ENCODE measurements around the gene FBXO22. TPM values are rescaled to one million over a fixed set of nuclear protein-coding genes. Genes with fewer than 3 reads are reported as not detected.

Gene FBXO22
- total RNA-seq, 1 donor from 2014 or later = 33.9 TPM

GRCh38 chr15:75945953-75946352, 42.3 kb downstream of the FBXO22 start:
- no peak overlapping the region for H3K4me3 Mint-ChIP-seq (ENCODE audit: unreplicated experiment)
- peaks cover 30% of the 10 kb centered on the region for H3K27me3 Mint-ChIP-seq (ENCODE audit: unreplicated experiment)
- peaks cover 6% of the 10 kb centered on the region for H3K4me1 Mint-ChIP-seq (ENCODE audit: unreplicated experiment)
- H3K27ac Mint-ChIP-seq (ENCODE audit: unreplicated experiment) = no peak overlapping the region
- TF ChIP-seq CTCF (IDR thresholded peaks at IDR 0.05) = no peak
- no peaks in the 10 kb centered on the region for H3K9me3 Mint-ChIP-seq (ENCODE audit: unreplicated experiment)
- H3K36me3 Mint-ChIP-seq (ENCODE audit: unreplicated experiment) = no peaks in the 10 kb centered on the region
- no peak for DNase-seq (ENCODE audit: extremely low spot score, unreplicated experiment)

- H3K36me3 Mint-ChIP-seq (ENCODE audit: unreplicated experiment) = no peaks in the 10 kb centered on the region
- no peak overlapping the region for H3K27ac Mint-ChIP-seq (ENCODE audit: unreplicated experiment)
- H3K9me3 Mint-ChIP-seq (ENCODE audit: unreplicated experiment) = no peaks in the 10 kb centered on the region
- H3K4me1 Mint-ChIP-seq (ENCODE audit: unreplicated experiment) = peaks cover 6% of the 10 kb centered on the region
- H3K27me3 Mint-ChIP-seq (ENCODE audit: unreplicated experiment) = peaks cover 37% of the 10 kb centered on the region
- TF ChIP-seq CTCF (IDR thresholded peaks at IDR 0.05) = no peak
- DNase-seq (ENCODE audit: extremely low spot score, unreplicated experiment) = no peak
- no peak overlapping the region for H3K4me3 Mint-ChIP-seq (ENCODE audit: unreplicated experiment)
Measured at GRCh38 chr15:75947092-75947491, 43.4 kb downstream of the FBXO22 start.

GRCh38 chr15:75948761-75949296, 45.2 kb downstream of the FBXO22 start:
- TF ChIP-seq CTCF (IDR thresholded peaks at IDR 0.05) = no peak
- Mint-ChIP-seq H3K9me3 (ENCODE audit: unreplicated experiment) (no peaks in the 10 kb centered on the region), H3K36me3 (ENCODE audit: unreplicated experiment) (no peaks in the 10 kb centered on the region), H3K27ac (ENCODE audit: unreplicated experiment) (no peak overlapping the region), H3K27me3 (ENCODE audit: unreplicated experiment) (peaks cover 47% of the 10 kb centered on the region), H3K4me1 (ENCODE audit: unreplicated experiment) (peaks cover 6% of the 10 kb centered on the region), H3K4me3 (ENCODE audit: unreplicated experiment) (no peak overlapping the region)
- no peak for DNase-seq (ENCODE audit: extremely low spot score, unreplicated experiment)

GRCh38 chr15:75952525-75952924, 48.8 kb downstream of the FBXO22 start:
- Mint-ChIP-seq H3K27ac (ENCODE audit: unreplicated experiment) (no peak overlapping the region), H3K9me3 (ENCODE audit: unreplicated experiment) (no peaks in the 10 kb centered on the region), H3K4me3 (ENCODE audit: unreplicated experiment) (no peak overlapping the region), H3K36me3 (ENCODE audit: unreplicated experiment) (no peaks in the 10 kb centered on the region), H3K27me3 (ENCODE audit: unreplicated experiment) (peaks cover 62% of the 10 kb centered on the region), H3K4me1 (ENCODE audit: unreplicated experiment) (no peaks in the 10 kb centered on the region)
- TF ChIP-seq CTCF (IDR thresholded peaks at IDR 0.05) = no peak
- DNase-seq (ENCODE audit: extremely low spot score, unreplicated experiment) = no peak

- Mint-ChIP-seq H3K4me1 (ENCODE audit: unreplicated experiment) (no peaks in the 10 kb centered on the region), H3K27me3 (ENCODE audit: unreplicated experiment) (peaks cover 47% of the 10 kb centered on the region), H3K27ac (ENCODE audit: unreplicated experiment) (no peak overlapping the region), H3K36me3 (ENCODE audit: unreplicated experiment) (no peaks in the 10 kb centered on the region), H3K9me3 (ENCODE audit: unreplicated experiment) (no peaks in the 10 kb centered on the region), H3K4me3 (ENCODE audit: unreplicated experiment) (no peak overlapping the region)
- DNase-seq (ENCODE audit: extremely low spot score, unreplicated experiment) = no peak
- TF ChIP-seq CTCF (IDR thresholded peaks at IDR 0.05) = no peak
Measured at GRCh38 chr15:75955720-75956119, 52.0 kb downstream of the FBXO22 start.
